Measurements from ENCODE around the gene FXYD6. TPM values are rescaled to one million over a fixed set of nuclear protein-coding genes. Genes with fewer than 3 reads are reported as not detected.

Gene FXYD6
- total and polyA plus RNA-seq, 7 experiments from 2014 or later = 0.10 to 5.4 (median 0.98) TPM; not detected in 4

GRCh38 chr11:117841551-117842031 lies 34.9 kb downstream of the FXYD6 start:
- peaks cover 0 to 12% (median 0%) of the 10 kb centered on the region in 7 donors for H3K4me1 Mint-ChIP-seq
- H3K36me3 Mint-ChIP-seq = no peaks in the 10 kb centered on the region
- CTCF ChIA-PET = interaction anchor here (0.7 to 6.3 kb wide), 7 partner anchors 8 to 213 kb away, joined by 3 to 153 read pairs (median 25); partner anchors contain the start of gene FXYD2
- peaks cover 6 to 9% of the 10 kb centered on the region in 2 donors for H3K4me1 ChIP-seq (ENCODE audit: control insufficient read depth in 2 of 2, insufficient read depth in 2 of 2, low read length in 2 of 2)
- no peaks in the 10 kb centered on the region for H3K36me3 ChIP-seq (ENCODE audit: control insufficient read depth in 2 of 3, insufficient read depth in 3 of 3, low read length in 3 of 3)
- peak; percentile 31 for ATAC-seq
- DNase-seq = peak in 1 of 9 donors; percentile 15
- no peaks in the 10 kb centered on the region for H3K27me3 ChIP-seq (ENCODE audit: control insufficient read depth in 2 of 2, insufficient read depth in 2 of 2, low read length in 2 of 2)
- H3K9me3 Mint-ChIP-seq = no peaks in the 10 kb centered on the region
- no peak overlapping the region for H3K4me3 ChIP-seq (ENCODE audit: low read length)
- no peaks in the 10 kb centered on the region for H3K9me3 ChIP-seq (ENCODE audit: control insufficient read depth in 2 of 3, low read length in 3 of 3)
- peaks cover 0 to 39% (median 0%) of the 10 kb centered on the region in 5 donors for H3K27me3 Mint-ChIP-seq
- no peak overlapping the region for H3K27ac ChIP-seq (ENCODE audit: low read depth, low read length)
- H3K4me3 Mint-ChIP-seq = no peak overlapping the region
- H3K27ac Mint-ChIP-seq = peak overlapping the region in 3 of 9 donors; percentile 2 to 40 (median 16)
- POLR2A ChIA-PET = interaction anchor here (1.1 to 3.3 kb wide), 2 partner anchors 12 to 212 kb away, joined by 3 to 24 read pairs; no protein-coding TSS in a partner anchor
- intact Hi-C loops (cut with micrococcal nuclease) = no loop called here

- no peak overlapping the region for H3K27ac ChIP-seq (ENCODE audit: low read depth, low read length)
- H3K4me3 ChIP-seq (ENCODE audit: low read length) = no peak overlapping the region
- no peaks in the 10 kb centered on the region for H3K27me3 ChIP-seq (ENCODE audit: control insufficient read depth in 2 of 2, insufficient read depth in 2 of 2, low read length in 2 of 2)
- POLR2A ChIA-PET = no interaction called here
- H3K4me3 Mint-ChIP-seq = no peak overlapping the region
- H3K27ac Mint-ChIP-seq = peak overlapping the region in 4 of 9 donors; percentile 2 to 40 (median 12)
- peak in 1 of 9 donors; percentile 15 for DNase-seq
- intact Hi-C loops (cut with micrococcal nuclease) = no loop called here
- no peaks in the 10 kb centered on the region for H3K9me3 Mint-ChIP-seq
- H3K36me3 Mint-ChIP-seq = no peaks in the 10 kb centered on the region
- no peaks in the 10 kb centered on the region for H3K36me3 ChIP-seq (ENCODE audit: control insufficient read depth in 2 of 3, insufficient read depth in 3 of 3, low read length in 3 of 3)
- no peaks in the 10 kb centered on the region for H3K9me3 ChIP-seq (ENCODE audit: control insufficient read depth in 2 of 3, low read length in 3 of 3)
- H3K4me1 Mint-ChIP-seq = peaks cover 0 to 12% (median 0%) of the 10 kb centered on the region in 7 donors
- peaks cover 6 to 9% of the 10 kb centered on the region in 2 donors for H3K4me1 ChIP-seq (ENCODE audit: control insufficient read depth in 2 of 2, insufficient read depth in 2 of 2, low read length in 2 of 2)
- no peak for ATAC-seq
- H3K27me3 Mint-ChIP-seq = peaks cover 0 to 39% (median 0%) of the 10 kb centered on the region in 5 donors
- CTCF ChIA-PET = interaction anchor here (1.1 to 5.4 kb wide), 3 partner anchors 105 to 212 kb away, joined by 5 to 76 read pairs (median 6); no protein-coding TSS in a partner anchor
These were observed 35.4 kb downstream of the FXYD6 start for GRCh38 chr11:117840881-117841550.

- H3K27me3 ChIP-seq (ENCODE audit: control insufficient read depth in 2 of 2, insufficient read depth in 2 of 2, low read length in 2 of 2) = no peaks in the 10 kb centered on the region
- no peak overlapping the region for H3K4me3 Mint-ChIP-seq
- ChIA-PET CTCF (interaction anchor here (1.1 to 1.3 kb wide), 2 partner anchors 107 to 213 kb away, joined by 5 to 6 read pairs; no protein-coding TSS in a partner anchor), POLR2A (no interaction called here)
- H3K27ac ChIP-seq (ENCODE audit: low read depth, low read length) = no peak overlapping the region
- no peaks in the 10 kb centered on the region for H3K36me3 Mint-ChIP-seq
- ATAC-seq = no peak
- H3K9me3 ChIP-seq (ENCODE audit: control insufficient read depth in 2 of 3, low read length in 3 of 3) = no peaks in the 10 kb centered on the region
- H3K4me1 ChIP-seq (ENCODE audit: control insufficient read depth in 2 of 2, insufficient read depth in 2 of 2, low read length in 2 of 2) = peaks cover 6 to 9% of the 10 kb centered on the region in 2 donors
- H3K36me3 ChIP-seq (ENCODE audit: control insufficient read depth in 2 of 3, insufficient read depth in 3 of 3, low read length in 3 of 3) = no peaks in the 10 kb centered on the region
- no peak overlapping the region for H3K4me3 ChIP-seq (ENCODE audit: low read length)
- peaks cover 0 to 35% (median 0%) of the 10 kb centered on the region in 5 donors for H3K27me3 Mint-ChIP-seq
- no peaks in the 10 kb centered on the region for H3K9me3 Mint-ChIP-seq
- no peak overlapping the region for H3K27ac Mint-ChIP-seq
- peak in 1 of 9 donors; percentile 18 for DNase-seq
- intact Hi-C loops (cut with micrococcal nuclease) = no loop called here
- H3K4me1 Mint-ChIP-seq = peaks cover 0 to 12% (median 0%) of the 10 kb centered on the region in 7 donors
These were observed 36.3 kb downstream of the FXYD6 start for GRCh38 chr11:117839936-117840813.

- intact Hi-C loops (cut with micrococcal nuclease) = no loop called here
- H3K36me3 ChIP-seq (ENCODE audit: control insufficient read depth in 2 of 3, insufficient read depth in 3 of 3, low read length in 3 of 3) = no peaks in the 10 kb centered on the region
- peaks cover 0 to 12% (median 0%) of the 10 kb centered on the region in 7 donors for H3K4me1 Mint-ChIP-seq
- no peaks in the 10 kb centered on the region for H3K9me3 Mint-ChIP-seq
- peaks cover 6 to 9% of the 10 kb centered on the region in 2 donors for H3K4me1 ChIP-seq (ENCODE audit: control insufficient read depth in 2 of 2, insufficient read depth in 2 of 2, low read length in 2 of 2)
- peaks cover 0 to 35% (median 0%) of the 10 kb centered on the region in 5 donors for H3K27me3 Mint-ChIP-seq
- H3K4me3 ChIP-seq (ENCODE audit: low read length) = no peak overlapping the region
- no peaks in the 10 kb centered on the region for H3K9me3 ChIP-seq (ENCODE audit: control insufficient read depth in 2 of 3, low read length in 3 of 3)
- POLR2A ChIA-PET = no interaction called here
- no peaks in the 10 kb centered on the region for H3K27me3 ChIP-seq (ENCODE audit: control insufficient read depth in 2 of 2, insufficient read depth in 2 of 2, low read length in 2 of 2)
- DNase-seq (peak in 1 of 9 donors; percentile 18), ATAC-seq (no peak)
- H3K27ac Mint-ChIP-seq = no peak overlapping the region
- no peaks in the 10 kb centered on the region for H3K36me3 Mint-ChIP-seq
- no peak overlapping the region for H3K27ac ChIP-seq (ENCODE audit: low read depth, low read length)
- no peak overlapping the region for H3K4me3 Mint-ChIP-seq
- CTCF ChIA-PET = interaction anchor here (1.3 kb wide), 1 partner anchor 108 kb away, joined by 6 read pairs; no protein-coding TSS in a partner anchor
These were observed 37.0 kb downstream of the FXYD6 start for GRCh38 chr11:117839380-117839881.

GRCh38 chr11:117838901-117839300 lies 37.6 kb downstream of the FXYD6 start:
- H3K9me3 ChIP-seq (ENCODE audit: control insufficient read depth in 2 of 3, low read length in 3 of 3) = no peaks in the 10 kb centered on the region
- no peak overlapping the region for H3K4me3 Mint-ChIP-seq
- no peaks in the 10 kb centered on the region for H3K36me3 ChIP-seq (ENCODE audit: control insufficient read depth in 2 of 3, insufficient read depth in 3 of 3, low read length in 3 of 3)
- peaks cover 0 to 35% (median 0%) of the 10 kb centered on the region in 5 donors for H3K27me3 Mint-ChIP-seq
- no peaks in the 10 kb centered on the region for H3K36me3 Mint-ChIP-seq
- no peak for ATAC-seq
- peaks cover 4 to 6% of the 10 kb centered on the region in 2 donors for H3K4me1 ChIP-seq (ENCODE audit: control insufficient read depth in 2 of 2, insufficient read depth in 2 of 2, low read length in 2 of 2)
- no peaks in the 10 kb centered on the region for H3K9me3 Mint-ChIP-seq
- intact Hi-C loops (cut with micrococcal nuclease) = no loop called here
- H3K27me3 ChIP-seq (ENCODE audit: control insufficient read depth in 2 of 2, insufficient read depth in 2 of 2, low read length in 2 of 2) = no peaks in the 10 kb centered on the region
- no peak for DNase-seq
- CTCF ChIA-PET = interaction anchor here (1.0 kb wide), 1 partner anchor 214 kb away, joined by 5 read pairs; no protein-coding TSS in a partner anchor
- peaks cover 0 to 12% (median 0%) of the 10 kb centered on the region in 7 donors for H3K4me1 Mint-ChIP-seq
- no peak overlapping the region for H3K27ac ChIP-seq (ENCODE audit: low read depth, low read length)
- POLR2A ChIA-PET = no interaction called here
- no peak overlapping the region for H3K4me3 ChIP-seq (ENCODE audit: low read length)
- H3K27ac Mint-ChIP-seq = peak overlapping the region in 2 of 9 donors; percentile 12 to 63

- Histone ChIP-seq H3K4me1 (ENCODE audit: control insufficient read depth in 2 of 2, insufficient read depth in 2 of 2, low read length in 2 of 2) (no peaks in the 10 kb centered on the region), H3K27ac (ENCODE audit: low read depth, low read length) (no peak overlapping the region)
These were observed 38.7 kb downstream of the FXYD6 start for GRCh38 chr11:117837791-117838190.

More at GRCh38 chr11:117837791-117838190, 38.7 kb downstream of the FXYD6 start:
- POLR2A ChIA-PET = no interaction called here
- CTCF ChIA-PET = interaction anchor here (1.0 to 1.2 kb wide), 2 partner anchors 10 to 215 kb away, joined by 4 to 5 read pairs; no protein-coding TSS in a partner anchor
- no peaks in the 10 kb centered on the region for H3K27me3 ChIP-seq (ENCODE audit: control insufficient read depth in 2 of 2, insufficient read depth in 2 of 2, low read length in 2 of 2)
- DNase-seq (peak in 1 of 9 donors; percentile 15), ATAC-seq (no peak)
- Mint-ChIP-seq H3K4me1 (peaks cover 0 to 11% (median 0%) of the 10 kb centered on the region in 7 donors), H3K27me3 (peaks cover 0 to 35% (median 0%) of the 10 kb centered on the region in 5 donors), H3K9me3 (no peaks in the 10 kb centered on the region), H3K27ac (peak overlapping the region in 3 of 9 donors; percentile 0 to 31 (median 12)), H3K4me3 (no peak overlapping the region), H3K36me3 (no peaks in the 10 kb centered on the region)
- intact Hi-C loops (cut with micrococcal nuclease) = no loop called here
- H3K36me3 ChIP-seq (ENCODE audit: control insufficient read depth in 2 of 3, insufficient read depth in 3 of 3, low read length in 3 of 3) = no peaks in the 10 kb centered on the region
- H3K9me3 ChIP-seq (ENCODE audit: control insufficient read depth in 2 of 3, low read length in 3 of 3) = no peaks in the 10 kb centered on the region
- H3K4me3 ChIP-seq (ENCODE audit: low read length) = no peak overlapping the region

All from naive thymus-derived CD4-positive, alpha-beta T cell (primary cell).